ENCODE data around the gene PTGFRN.
A peak's percentile ranks its signal among the peaks of the same experiment; 100 is the strongest.

Gene PTGFRN

GRCh38 chr1:116944613-116945012 is 34.9 kb downstream of the PTGFRN start:
- DNase-seq = no peak

- DNase-seq = no peak
These were observed 35.7 kb downstream of the PTGFRN start for GRCh38 chr1:116945421-116945820.

GRCh38 chr1:116945996-116946395 is 36.3 kb downstream of the PTGFRN start:
- no peak for DNase-seq

GRCh38 chr1:116947092-116947860 is 37.6 kb downstream of the PTGFRN start:
- DNase-seq = no peak

GRCh38 chr1:116948046-116948445 is 38.3 kb downstream of the PTGFRN start:
- no peak for DNase-seq

GRCh38 chr1:116948642-116949041 is 38.9 kb downstream of the PTGFRN start:
- no peak for DNase-seq

GRCh38 chr1:116949213-116949985 is 39.7 kb downstream of the PTGFRN start:
- DNase-seq = no peak

- DNase-seq = no peak
These were observed 40.9 kb downstream of the PTGFRN start for GRCh38 chr1:116950517-116951199.

GRCh38 chr1:116951200-116951935 is 41.7 kb downstream of the PTGFRN start:
- no peak for DNase-seq

GRCh38 chr1:116952738-116953275 is 43.1 kb downstream of the PTGFRN start:
- DNase-seq = no peak

- no peak for DNase-seq
These were observed 44.7 kb downstream of the PTGFRN start for GRCh38 chr1:116954440-116954839.

GRCh38 chr1:116956378-116956777 is 46.7 kb downstream of the PTGFRN start:
- DNase-seq = no peak

- DNase-seq = no peak
These were observed 47.9 kb downstream of the PTGFRN start for GRCh38 chr1:116957646-116958045.

- DNase-seq = no peak
These were observed 48.4 kb downstream of the PTGFRN start for GRCh38 chr1:116958110-116958509.

GRCh38 chr1:116958977-116959376 is 49.3 kb downstream of the PTGFRN start:
- no peak for DNase-seq

- DNase-seq = no peak
These were observed 51.9 kb downstream of the PTGFRN start for GRCh38 chr1:116961606-116962005.

GRCh38 chr1:116962987-116963639 is 53.4 kb downstream of the PTGFRN start:
- peak; percentile 31 for DNase-seq

- no peak for DNase-seq
These were observed 57.1 kb downstream of the PTGFRN start for GRCh38 chr1:116966791-116967190.

- no peak for DNase-seq
These were observed 59.0 kb downstream of the PTGFRN start for GRCh38 chr1:116968724-116969123.

GRCh38 chr1:116971258-116971860 is 61.6 kb downstream of the PTGFRN start:
- no peak for DNase-seq

GRCh38 chr1:116971965-116972673 is 62.4 kb downstream of the PTGFRN start:
- no peak for DNase-seq

Measured in CD4-positive, alpha-beta T cell treated with Interleukin-10 for 1 hour (primary cell).